Measurements from ENCODE around the gene ELP4.
"Not testable (repeated sequence)": the region's sequence is repeated elsewhere in the genome, so short reads cannot be mapped to it uniquely, and the experiment has no call there.

DNA sequence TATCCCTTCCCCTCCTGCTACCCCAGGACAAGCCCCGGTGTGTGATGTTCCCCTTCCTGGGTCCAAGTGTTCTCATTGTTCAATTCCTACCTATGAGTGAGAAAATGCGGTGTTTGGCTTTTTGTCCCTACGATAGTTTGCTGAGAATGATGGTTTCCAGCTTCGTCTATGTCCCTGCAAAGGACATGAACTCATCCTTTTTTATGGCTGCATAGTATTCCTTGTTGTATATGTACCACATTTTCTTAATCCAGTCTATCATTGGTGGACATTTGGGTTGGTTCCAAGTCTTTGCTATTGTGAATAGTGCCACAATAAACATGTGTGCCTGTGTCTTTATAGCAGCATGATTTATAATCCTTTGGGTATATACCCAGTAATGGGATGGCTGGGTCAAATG lies 55.0 kb downstream of the ELP4 start:
- TF ChIP-seq, protein P1, sequence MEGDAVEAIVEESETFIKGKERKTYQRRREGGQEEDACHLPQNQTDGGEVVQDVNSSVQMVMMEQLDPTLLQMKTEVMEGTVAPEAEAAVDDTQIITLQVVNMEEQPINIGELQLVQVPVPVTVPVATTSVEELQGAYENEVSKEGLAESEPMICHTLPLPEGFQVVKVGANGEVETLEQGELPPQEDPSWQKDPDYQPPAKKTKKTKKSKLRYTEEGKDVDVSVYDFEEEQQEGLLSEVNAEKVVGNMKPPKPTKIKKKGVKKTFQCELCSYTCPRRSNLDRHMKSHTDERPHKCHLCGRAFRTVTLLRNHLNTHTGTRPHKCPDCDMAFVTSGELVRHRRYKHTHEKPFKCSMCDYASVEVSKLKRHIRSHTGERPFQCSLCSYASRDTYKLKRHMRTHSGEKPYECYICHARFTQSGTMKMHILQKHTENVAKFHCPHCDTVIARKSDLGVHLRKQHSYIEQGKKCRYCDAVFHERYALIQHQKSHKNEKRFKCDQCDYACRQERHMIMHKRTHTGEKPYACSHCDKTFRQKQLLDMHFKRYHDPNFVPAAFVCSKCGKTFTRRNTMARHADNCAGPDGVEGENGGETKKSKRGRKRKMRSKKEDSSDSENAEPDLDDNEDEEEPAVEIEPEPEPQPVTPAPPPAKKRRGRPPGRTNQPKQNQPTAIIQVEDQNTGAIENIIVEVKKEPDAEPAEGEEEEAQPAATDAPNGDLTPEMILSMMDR (IDR thresholded peaks at IDR 0.05; ENCODE audit: poor library complexity): not testable (repeated sequence)
- TF ChIP-seq EZH2 (IDR thresholded peaks at IDR 0.05; ENCODE audit: borderline replicate concordance): not testable (repeated sequence)
